ENCODE measurements around the gene TTLL11.

- TF ChIP-seq POLR2A (IDR thresholded peaks at IDR 0.05), result no peak
- TF ChIP-seq CTCF (IDR thresholded peaks at IDR 0.05), result no peak
Measured at GRCh38 chr9:122096620-122097415, 3.7 kb upstream of the TTLL11 start.

Measured in right lobe of liver (tissue), 4 donors.